Colonic mucosa (tissue), 4 donors: ENCODE results near the gene NBR1. TPM values are rescaled to one million over a fixed set of nuclear protein-coding genes. Genes with fewer than 3 reads are reported as not detected.
"Not testable (repeated sequence)": the region's sequence is repeated elsewhere in the genome, so short reads cannot be mapped to it uniquely, and the experiment has no call there.

ENCODE experiments used
- DNase-seq: peaks from one replicate; pipeline ENCODE4 v3.0.0-alpha.2; 2020
- H3K27ac ChIP-seq: fragments of 200-600 bp; one replicate; pipeline ENCODE4 v1.8.0; 2021
- H3K27me3 ChIP-seq: fragments of 200-600 bp; one replicate; pipeline ENCODE4 v1.8.0; 2021
- H3K36me3 ChIP-seq: fragments of 200-600 bp; one replicate; pipeline ENCODE4 v1.8.0; 2021
- H3K4me1 ChIP-seq: fragments of 200-600 bp; one replicate; pipeline ENCODE4 v1.8.0; 2021; ENCODE audit warnings: mild to moderate bottlenecking
- H3K4me3 ChIP-seq: fragments of 200-600 bp; one replicate; pipeline ENCODE4 v1.8.0; 2021
- H3K9ac ChIP-seq, 2 donors: one replicate each; pipeline ENCODE4 v1.7.0; 2013; ENCODE audit warnings: control low read depth in 2 of 2, low read depth in 2 of 2, low read length in 2 of 2
- H3K9me3 ChIP-seq: fragments of 200-600 bp; one replicate; pipeline ENCODE4 v1.8.0; 2021
- intact Hi-C: fragments of 100-400 bp; cut with DNase I; formaldehyde crosslinking; loops from one replicate; pipeline ENCODE4 v1.14.1; 2022
- total RNA-seq, 2 donors: library from RNA; stranded (reverse); fragmentation: NEBNext Ultra II Directional in 1 of 2; extraction: Animal tissue kit (Norgen Biotek cat#: 25700) in 1 of 2; gene quantifications; one replicate each; pipeline ENCODE4 v1.2.1, GENCODE V29; 2021
- TF ChIP-seq, protein P1 (sequence below): fragments of 200-600 bp; IDR thresholded peaks from one replicate; pipeline ENCODE4 v1.8.0; 2022; ENCODE audit warnings: antibody characterized with exemption, mild to moderate bottlenecking
- donor health status: healthy.
- donor health status: DM: no; HTN: no; CAD: no.
- donor health status: DM: no; HTN: no; CAD: no.

Gene NBR1
- total RNA-seq, 2 donors from 2014 or later = 92.8 to 159 TPM

DNA sequence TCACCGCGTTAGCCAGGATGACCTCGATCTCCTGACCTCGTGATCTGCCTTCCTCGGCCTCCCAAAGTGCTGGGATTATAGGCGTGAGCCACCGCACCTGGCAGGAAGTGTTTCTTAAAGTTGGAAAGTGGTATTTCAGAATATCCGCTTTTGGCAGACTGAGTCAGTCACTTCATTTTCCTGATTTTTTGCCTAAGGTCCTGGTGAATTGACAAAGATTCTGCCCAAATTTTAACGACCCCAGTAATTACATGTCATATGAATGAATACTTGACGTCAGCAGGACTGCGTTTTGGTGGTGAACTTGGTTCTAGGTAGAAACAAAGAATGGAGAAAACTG lies 41.4 kb upstream of the NBR1 start:
- intact Hi-C loops = no loop called here
- Histone ChIP-seq H3K9ac (no peak overlapping the region), H3K4me1 (no peaks in the 10 kb centered on the region), H3K4me3 (no peak overlapping the region), H3K27ac (no peak overlapping the region), H3K9me3 (no peaks in the 10 kb centered on the region), H3K27me3 (no peaks in the 10 kb centered on the region), H3K36me3 (no peaks in the 10 kb centered on the region)
- TF ChIP-seq, protein P1, sequence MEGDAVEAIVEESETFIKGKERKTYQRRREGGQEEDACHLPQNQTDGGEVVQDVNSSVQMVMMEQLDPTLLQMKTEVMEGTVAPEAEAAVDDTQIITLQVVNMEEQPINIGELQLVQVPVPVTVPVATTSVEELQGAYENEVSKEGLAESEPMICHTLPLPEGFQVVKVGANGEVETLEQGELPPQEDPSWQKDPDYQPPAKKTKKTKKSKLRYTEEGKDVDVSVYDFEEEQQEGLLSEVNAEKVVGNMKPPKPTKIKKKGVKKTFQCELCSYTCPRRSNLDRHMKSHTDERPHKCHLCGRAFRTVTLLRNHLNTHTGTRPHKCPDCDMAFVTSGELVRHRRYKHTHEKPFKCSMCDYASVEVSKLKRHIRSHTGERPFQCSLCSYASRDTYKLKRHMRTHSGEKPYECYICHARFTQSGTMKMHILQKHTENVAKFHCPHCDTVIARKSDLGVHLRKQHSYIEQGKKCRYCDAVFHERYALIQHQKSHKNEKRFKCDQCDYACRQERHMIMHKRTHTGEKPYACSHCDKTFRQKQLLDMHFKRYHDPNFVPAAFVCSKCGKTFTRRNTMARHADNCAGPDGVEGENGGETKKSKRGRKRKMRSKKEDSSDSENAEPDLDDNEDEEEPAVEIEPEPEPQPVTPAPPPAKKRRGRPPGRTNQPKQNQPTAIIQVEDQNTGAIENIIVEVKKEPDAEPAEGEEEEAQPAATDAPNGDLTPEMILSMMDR = no peak
- DNase-seq = no peak

DNA sequence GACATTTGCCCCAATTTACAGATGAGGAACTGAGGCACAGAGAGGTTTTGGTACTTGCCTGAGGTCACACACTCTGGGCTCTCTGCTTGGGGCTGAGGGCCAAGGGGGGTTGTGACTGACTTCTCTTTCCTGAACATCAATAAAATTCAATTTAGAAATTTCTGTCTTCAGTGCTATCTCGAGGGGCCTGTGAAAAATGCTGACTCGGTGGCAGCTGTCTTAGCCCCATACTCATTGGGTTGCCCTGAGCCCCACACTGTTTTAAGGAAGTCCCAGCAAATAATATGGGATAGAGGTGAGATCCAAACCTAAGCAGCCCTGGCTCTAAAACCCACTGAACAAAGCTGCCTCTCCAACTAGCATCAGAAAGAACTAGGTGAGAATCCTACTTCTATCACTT lies 38.9 kb upstream of the NBR1 start:
- no peak overlapping the region for H3K4me3 ChIP-seq
- no peaks in the 10 kb centered on the region for H3K27me3 ChIP-seq
- no peak overlapping the region for H3K9ac ChIP-seq
- intact Hi-C loops = no loop called here
- H3K9me3 ChIP-seq = no peaks in the 10 kb centered on the region
- H3K27ac ChIP-seq = no peak overlapping the region
- no peak for DNase-seq
- no peaks in the 10 kb centered on the region for H3K4me1 ChIP-seq
- TF ChIP-seq, protein P1 = no peak
- no peaks in the 10 kb centered on the region for H3K36me3 ChIP-seq

DNA sequence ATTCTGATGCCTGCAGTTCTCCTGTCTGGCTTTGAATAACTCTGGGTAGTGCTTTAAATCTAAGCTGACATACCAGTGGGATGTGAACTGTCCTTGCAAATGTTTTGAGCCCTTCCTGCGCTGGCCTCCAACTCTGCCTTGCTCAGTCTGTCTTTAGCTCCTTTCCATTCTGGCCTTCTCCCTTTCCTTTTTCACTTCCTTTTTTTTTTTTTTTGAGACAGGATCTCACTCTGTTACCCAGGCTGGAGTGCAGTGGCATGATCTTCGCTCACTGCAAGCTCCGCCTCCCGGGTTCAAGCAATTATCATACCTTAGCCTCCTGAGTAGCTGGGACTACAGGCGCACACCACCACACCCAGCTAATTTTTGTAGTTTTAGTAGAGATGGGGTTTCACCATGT lies 37.6 kb upstream of the NBR1 start:
- H3K9ac ChIP-seq, intact Hi-C loops, H3K4me3 ChIP-seq, H3K36me3 ChIP-seq, DNase-seq, H3K9me3 ChIP-seq, H3K27ac ChIP-seq, H3K27me3 ChIP-seq, H3K4me1 ChIP-seq: not testable (repeated sequence)

DNA sequence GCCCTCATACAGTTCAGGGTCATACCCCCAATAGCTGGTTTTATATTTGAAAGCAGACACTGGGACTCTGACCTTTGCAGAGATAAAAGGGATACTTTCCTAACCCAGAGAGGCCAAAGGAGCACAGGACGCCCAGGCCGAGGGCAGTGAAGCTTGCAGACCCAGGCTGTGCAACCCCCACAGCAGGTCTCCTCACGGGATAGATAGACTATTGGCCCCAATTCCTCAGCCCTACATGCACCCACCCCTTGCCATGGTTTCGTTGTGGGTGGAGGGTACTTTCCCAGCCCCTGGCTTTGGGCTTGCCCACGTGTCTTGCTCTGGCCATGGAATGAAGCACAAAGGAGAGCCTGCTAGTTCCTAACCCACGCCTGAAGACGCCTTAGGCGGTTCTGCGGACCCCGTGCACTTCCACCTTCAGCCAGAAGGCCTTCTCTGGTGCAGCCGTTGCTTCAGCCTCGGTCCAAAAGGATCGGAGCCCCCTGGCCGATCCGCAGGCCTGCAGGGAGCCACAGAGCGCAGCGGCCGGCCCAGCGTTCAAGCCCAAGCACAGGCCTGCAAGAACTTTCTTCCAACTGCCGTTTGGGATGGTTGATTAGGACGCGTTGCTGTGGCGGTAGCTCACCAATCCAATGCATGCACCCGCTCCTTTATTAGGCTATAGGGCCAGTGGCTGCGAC lies 36.1 kb upstream of the NBR1 start:
- Histone ChIP-seq H3K9ac (no peak overlapping the region), H3K4me3 (no peak overlapping the region), H3K27me3 (no peaks in the 10 kb centered on the region), H3K36me3 (no peaks in the 10 kb centered on the region), H3K27ac (no peak overlapping the region), H3K4me1 (no peaks in the 10 kb centered on the region), H3K9me3 (no peaks in the 10 kb centered on the region)
- DNase-seq = no peak
- intact Hi-C loops = no loop called here
- TF ChIP-seq, protein P1 = no peak

DNA sequence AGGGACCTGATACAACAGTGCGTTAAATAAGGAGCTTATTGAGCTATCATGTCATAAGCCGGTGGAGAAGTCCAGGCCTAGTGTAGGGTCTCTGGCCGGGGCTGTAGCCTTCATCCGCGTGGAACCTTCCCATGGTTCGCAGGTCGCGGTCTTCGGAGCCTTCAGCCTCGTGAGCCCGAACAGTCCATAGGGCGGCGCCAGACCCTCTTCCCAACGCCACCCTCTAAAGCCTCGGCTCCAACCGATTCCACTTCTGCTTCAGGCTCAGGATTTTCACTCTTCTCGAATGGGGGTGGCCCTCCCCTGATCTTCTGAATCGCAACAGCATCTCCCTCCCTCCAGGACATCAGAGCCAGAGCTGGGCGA lies 35.6 kb upstream of the NBR1 start:
- H3K9ac ChIP-seq = no peak overlapping the region
- DNase-seq = no peak
- H3K27ac ChIP-seq = no peak overlapping the region
- H3K36me3 ChIP-seq = no peaks in the 10 kb centered on the region
- no peaks in the 10 kb centered on the region for H3K9me3 ChIP-seq
- intact Hi-C loops = no loop called here
- H3K27me3 ChIP-seq = no peaks in the 10 kb centered on the region
- H3K4me1 ChIP-seq = no peaks in the 10 kb centered on the region
- TF ChIP-seq, protein P1 = no peak
- no peak overlapping the region for H3K4me3 ChIP-seq

DNA sequence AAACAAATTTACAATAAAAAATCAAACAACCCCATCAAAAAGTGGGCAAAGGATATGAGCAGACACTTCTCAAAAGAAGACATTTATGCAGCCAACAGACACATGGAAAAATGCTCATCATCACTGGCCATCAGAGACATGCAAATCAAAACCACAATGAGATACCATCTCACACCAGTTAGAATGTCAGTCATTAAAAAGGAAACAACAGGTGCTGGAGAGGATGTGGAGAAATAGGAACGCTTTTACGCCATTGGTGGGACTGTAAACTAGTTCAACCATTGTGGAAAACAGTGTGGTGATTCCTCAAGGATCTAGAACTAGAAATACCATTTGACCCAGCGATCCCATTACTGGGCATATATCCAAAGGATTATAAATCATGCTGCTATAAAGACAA lies 34.4 kb upstream of the NBR1 start:
- DNase-seq, H3K4me1 ChIP-seq, intact Hi-C loops, H3K36me3 ChIP-seq, H3K27ac ChIP-seq, H3K9ac ChIP-seq, H3K4me3 ChIP-seq, H3K9me3 ChIP-seq, H3K27me3 ChIP-seq: not testable (repeated sequence)

DNA sequence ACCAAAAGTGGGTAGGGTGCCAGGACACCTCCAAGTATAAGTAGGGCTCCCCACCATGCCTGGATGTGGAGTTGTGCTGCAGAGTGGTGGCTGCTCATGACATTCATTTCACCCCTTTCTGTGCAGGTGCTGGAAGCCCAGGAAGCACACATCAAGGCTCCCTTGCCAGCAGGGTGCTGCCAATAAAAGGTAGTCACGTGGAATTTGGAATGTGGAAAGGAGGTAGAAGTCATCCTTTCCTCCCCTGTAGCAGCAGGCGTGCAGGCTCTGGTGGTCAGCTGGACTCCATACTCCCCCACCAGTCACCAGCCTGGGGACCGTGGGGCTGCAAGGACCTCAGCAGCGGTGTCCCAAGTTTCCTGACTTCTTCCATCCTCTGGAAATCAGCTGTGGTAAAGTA lies 32.5 kb upstream of the NBR1 start:
- H3K27ac ChIP-seq, DNase-seq, H3K4me3 ChIP-seq, H3K27me3 ChIP-seq, H3K36me3 ChIP-seq, intact Hi-C loops, H3K9ac ChIP-seq, H3K9me3 ChIP-seq, H3K4me1 ChIP-seq: not testable (repeated sequence)
